Measurements from ENCODE around the gene FOXN3. TPM values are rescaled to one million over a fixed set of nuclear protein-coding genes. Genes with fewer than 3 reads are reported as not detected.

The FOXN3 gene
- total and polyA plus RNA-seq, 10 of the 15 experiments (the other 5 are each of a cell fraction or from before 2014, with no cell fraction given), result 4.5 to 68.9 (median 29.7) TPM

GRCh38 chr14:89293314-89293916 is 123.6 kb downstream of the FOXN3 start (continued):
- TF ChIP-seq ZNF687 (IDR thresholded peaks at IDR 0.05) (no peak), CHD4 (IDR thresholded peaks at IDR 0.05) (no peak), MYC (IDR thresholded peaks at IDR 0.05; ENCODE audit: insufficient read depth, insufficient read length, insufficient replicate concordance, low read length, severe bottlenecking) (no peak), POLR2AphosphoS5 (IDR thresholded peaks at IDR 0.05; ENCODE audit: low read length) (no peak)

GRCh38 chr14:89292579-89293313 is 124.3 kb downstream of the FOXN3 start:
- SMC1A ChIA-PET (ENCODE audit: uncharacterized antibody, unreplicated experiment), result no interaction called here
- ATAC-seq (no peak), FAIRE-seq (no peak), DNase-seq (ENCODE audit: low read depth, low spot score) (no peak)
- H3K4me3 ChIP-seq, result no peak overlapping the region
- 95% methylated on average over 13 of the region's 13 CpGs for WGBS (ENCODE audit: insufficient coverage, insufficient replicate concordance, low lambda C conversion rate, missing lambda C conversion rate)
- H3K79me2 ChIP-seq (ENCODE audit: control insufficient read depth, insufficient read depth, low read length), result no peaks in the 10 kb centered on the region; the same call in none of the 2 replicates
- POLR2A ChIA-PET, result no interaction called here
- H3K4me2 ChIP-seq (ENCODE audit: control insufficient read depth, insufficient read depth), result no peak overlapping the region
- in situ Hi-C loops (cut with MboI) (no loop called here), intact Hi-C loops (cut with micrococcal nuclease; ENCODE audit: unreplicated experiment) (no loop called here)
- CTCF ChIA-PET, result interaction anchor here (0.6 kb wide), 1 partner anchor 431 kb away, joined by 3 read pairs; no protein-coding TSS in a partner anchor
- no peak overlapping the region for H2AFZ ChIP-seq (ENCODE audit: control insufficient read depth, low read depth, low read length)
- peaks cover 2 to 5% of the 10 kb centered on the region in 2 experiments; a peak in 2 of 4 replicates for H3K36me3 ChIP-seq (ENCODE audit: control insufficient read depth in 2 of 2, insufficient read depth in 2 of 2, low read length in 1 of 2)
- no peaks in the 10 kb centered on the region for H3K27me3 ChIP-seq (replicated peaks in 1 of 2; ENCODE audit: control insufficient read depth in 2 of 2, insufficient read depth in 2 of 2, low read length in 1 of 2)
- H3K4me1 ChIP-seq (ENCODE audit: control insufficient read depth, insufficient read depth, low read length), result peaks cover 6% of the 10 kb centered on the region; the same call in 1 of the 2 replicates
- no peaks in the 10 kb centered on the region for H4K20me1 ChIP-seq (ENCODE audit: control insufficient read depth, insufficient read depth)
- H3K27ac ChIP-seq (ENCODE audit: control insufficient read depth, insufficient read depth), result no peak overlapping the region
- RAD21 ChIA-PET (ENCODE audit: unreplicated experiment), result no interaction called here
- no peaks in the 10 kb centered on the region for H3K9me3 ChIP-seq (replicated peaks; ENCODE audit: control insufficient read depth, insufficient read depth, low read length)
- H3K9ac ChIP-seq (ENCODE audit: control insufficient read depth, insufficient read depth, low read length), result no peak overlapping the region
- BruUV-seq (replicated peaks), result no TSS peak
- TF ChIP-seq CUX1 (IDR thresholded peaks at IDR 0.05; ENCODE audit: insufficient replicate concordance, low read depth, low read length) (no peak), EZH2 (IDR thresholded peaks at IDR 0.05; ENCODE audit: borderline replicate concordance, control insufficient read depth, low read depth, low read length) (no peak), SUZ12 (IDR thresholded peaks at IDR 0.05; ENCODE audit: unreplicated experiment) (no peak), NFXL1 (IDR thresholded peaks at IDR 0.05; ENCODE audit: borderline replicate concordance) (no peak), FOXM1 (IDR thresholded peaks at IDR 0.05; ENCODE audit: low read depth, low read length) (no peak), PAX8 (IDR thresholded peaks at IDR 0.05) (no peak), MTA3 (IDR thresholded peaks at IDR 0.05; ENCODE audit: borderline replicate concordance, low read length) (no peak), RCOR1 (conservative IDR thresholded peaks at IDR 0.05; ENCODE audit: low read depth, low read length) (no peak)
